GM19023 (cell line): ENCODE measurements around the gene DAPK1.

Experiments
- ATAC-seq: cut with Tn5 transposase; IDR thresholded peaks from one replicate; pipeline ENCODE4 v1.9.1; 2021; ENCODE audit warnings: mild to moderate bottlenecking, moderate library complexity; ENCODE audit not compliant: unreplicated experiment

Gene DAPK1

GRCh38 chr9:87638292-87638691, 140.6 kb downstream of the DAPK1 start:
- ATAC-seq: no peak

GRCh38 chr9:87639949-87640348, 142.3 kb downstream of the DAPK1 start:
- no peak for ATAC-seq

GRCh38 chr9:87640385-87640795, 142.7 kb downstream of the DAPK1 start:
- ATAC-seq: no peak

GRCh38 chr9:87641067-87641466, 143.4 kb downstream of the DAPK1 start:
- ATAC-seq: no peak

GRCh38 chr9:87642330-87643106, 144.9 kb downstream of the DAPK1 start:
- no peak for ATAC-seq

GRCh38 chr9:87643107-87643650, 145.5 kb downstream of the DAPK1 start:
- no peak for ATAC-seq

GRCh38 chr9:87643778-87644570, 146.3 kb downstream of the DAPK1 start:
- no peak for ATAC-seq

- ATAC-seq: no peak
Measured at GRCh38 chr9:87644659-87645058, 147.0 kb downstream of the DAPK1 start.

- no peak for ATAC-seq
Measured at GRCh38 chr9:87646546-87646945, 148.9 kb downstream of the DAPK1 start.

- ATAC-seq: no peak
Measured at GRCh38 chr9:87647114-87647513, 149.4 kb downstream of the DAPK1 start.

GRCh38 chr9:87648606-87649005, 150.9 kb downstream of the DAPK1 start:
- ATAC-seq: no peak

- no peak for ATAC-seq
Measured at GRCh38 chr9:87650611-87651295, 153.1 kb downstream of the DAPK1 start.

GRCh38 chr9:87651431-87651830, 153.8 kb downstream of the DAPK1 start:
- ATAC-seq: no peak

GRCh38 chr9:87653941-87654340, 156.3 kb downstream of the DAPK1 start:
- ATAC-seq: no peak

GRCh38 chr9:87655731-87656130, 158.1 kb downstream of the DAPK1 start:
- no peak for ATAC-seq

- no peak for ATAC-seq
Measured at GRCh38 chr9:87656485-87656884, 158.8 kb downstream of the DAPK1 start.

GRCh38 chr9:87657190-87657589, 159.5 kb downstream of the DAPK1 start:
- ATAC-seq: no peak

- ATAC-seq: no peak
Measured at GRCh38 chr9:87657893-87658292, 160.2 kb downstream of the DAPK1 start.

GRCh38 chr9:87658511-87658910, 160.8 kb downstream of the DAPK1 start:
- ATAC-seq: no peak

GRCh38 chr9:87659534-87660419, 162.1 kb downstream of the DAPK1 start:
- ATAC-seq: no peak
